GM13976 (cell line): ENCODE data around the gene WWC1.

Experiments used
- DNase-seq: peaks from one replicate; pipeline ENCODE4 v3.0.0; 2012; ENCODE audit warnings: low spot score
- in situ Hi-C: fragments of 300-500 bp; cut with MboI; formaldehyde crosslinking; loops from one replicate; pipeline ENCODE4 v1.12.0; 2022; ENCODE audit warnings: low sequenced_read_pairs, mixed read lengths, inconsistent platforms; ENCODE audit not compliant: unreplicated experiment
- TF ChIP-seq, protein P1 (sequence below): IDR thresholded peaks from 2 replicates; pipeline ENCODE4 v1.5.1; 2012; ENCODE audit warnings: borderline replicate concordance, mild to moderate bottlenecking; ENCODE audit not compliant: insufficient read depth; ENCODE audit errors: extremely low read depth, missing control alignments, control extremely low read depth

Gene WWC1

DNA sequence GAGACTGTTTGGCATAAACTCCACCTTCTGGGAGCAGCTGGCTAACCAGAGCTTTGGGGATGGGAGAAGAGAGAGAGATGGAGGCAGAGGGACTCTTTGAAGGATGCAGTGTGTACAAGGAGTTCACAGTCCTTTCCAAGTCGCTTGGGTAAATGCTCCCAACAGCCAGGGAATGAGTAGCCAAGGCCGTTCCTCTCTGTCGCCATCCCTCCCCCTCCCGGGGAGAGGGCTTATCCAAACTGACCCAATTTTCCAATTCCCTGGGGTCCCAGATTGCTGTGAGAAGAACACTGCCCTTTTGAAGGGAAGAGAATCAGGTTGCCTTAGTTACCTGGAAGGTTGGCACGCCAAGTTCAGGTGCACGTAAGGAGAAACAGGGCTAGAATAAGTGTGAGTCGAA lies 7.9 kb downstream of the WWC1 start:
- in situ Hi-C loops = no loop called here
- no peak for DNase-seq
- TF ChIP-seq, protein P1, sequence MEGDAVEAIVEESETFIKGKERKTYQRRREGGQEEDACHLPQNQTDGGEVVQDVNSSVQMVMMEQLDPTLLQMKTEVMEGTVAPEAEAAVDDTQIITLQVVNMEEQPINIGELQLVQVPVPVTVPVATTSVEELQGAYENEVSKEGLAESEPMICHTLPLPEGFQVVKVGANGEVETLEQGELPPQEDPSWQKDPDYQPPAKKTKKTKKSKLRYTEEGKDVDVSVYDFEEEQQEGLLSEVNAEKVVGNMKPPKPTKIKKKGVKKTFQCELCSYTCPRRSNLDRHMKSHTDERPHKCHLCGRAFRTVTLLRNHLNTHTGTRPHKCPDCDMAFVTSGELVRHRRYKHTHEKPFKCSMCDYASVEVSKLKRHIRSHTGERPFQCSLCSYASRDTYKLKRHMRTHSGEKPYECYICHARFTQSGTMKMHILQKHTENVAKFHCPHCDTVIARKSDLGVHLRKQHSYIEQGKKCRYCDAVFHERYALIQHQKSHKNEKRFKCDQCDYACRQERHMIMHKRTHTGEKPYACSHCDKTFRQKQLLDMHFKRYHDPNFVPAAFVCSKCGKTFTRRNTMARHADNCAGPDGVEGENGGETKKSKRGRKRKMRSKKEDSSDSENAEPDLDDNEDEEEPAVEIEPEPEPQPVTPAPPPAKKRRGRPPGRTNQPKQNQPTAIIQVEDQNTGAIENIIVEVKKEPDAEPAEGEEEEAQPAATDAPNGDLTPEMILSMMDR = no peak

DNA sequence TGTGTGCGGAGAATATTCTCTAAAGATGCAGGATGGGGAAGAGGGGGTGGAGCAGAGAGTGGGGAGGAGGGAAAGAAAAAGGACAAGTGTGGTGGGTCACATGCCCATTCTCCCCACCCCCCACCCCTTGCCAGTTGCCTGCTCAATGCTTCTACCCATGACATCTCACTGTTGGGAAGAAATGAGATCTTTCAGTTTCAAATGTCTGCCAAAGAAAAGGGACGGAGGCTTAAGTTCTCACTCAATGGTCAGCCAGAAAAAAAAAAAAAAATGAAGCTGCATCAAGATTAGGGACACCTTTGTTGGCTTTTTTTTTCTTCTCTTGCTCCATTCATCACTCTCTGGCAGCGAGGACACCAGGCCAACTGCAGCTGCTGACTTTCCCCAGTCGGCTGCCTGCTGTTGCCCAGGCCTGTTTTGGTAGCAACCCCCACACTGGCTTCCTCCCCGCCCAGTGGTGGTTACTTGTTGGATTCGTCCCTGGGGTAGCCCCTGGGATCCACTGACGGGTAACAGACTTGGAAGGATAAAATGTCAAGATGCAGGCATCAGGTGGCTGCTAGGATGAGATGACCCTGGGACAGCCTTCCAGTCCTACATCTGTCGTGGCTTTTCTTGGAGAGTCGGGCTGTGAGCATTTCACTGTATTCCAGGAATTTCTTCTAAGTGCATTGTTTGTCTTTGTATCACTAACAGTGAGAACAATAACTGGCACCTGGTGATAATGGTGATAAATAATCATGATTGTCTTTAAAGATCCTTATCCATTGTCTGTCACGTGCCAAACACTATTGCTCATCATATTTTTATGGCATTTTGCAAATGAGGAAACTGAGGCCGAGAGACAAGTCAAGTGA lies 9.1 kb downstream of the WWC1 start:
- TF ChIP-seq, protein P1 = no peak
- in situ Hi-C loops = no loop called here
- DNase-seq = no peak

GRCh38 chr5:168301593-168302390 lies 10.3 kb downstream of the WWC1 start:
- in situ Hi-C loops = no loop called here
- TF ChIP-seq, protein P1 = no peak
- no peak for DNase-seq

DNA sequence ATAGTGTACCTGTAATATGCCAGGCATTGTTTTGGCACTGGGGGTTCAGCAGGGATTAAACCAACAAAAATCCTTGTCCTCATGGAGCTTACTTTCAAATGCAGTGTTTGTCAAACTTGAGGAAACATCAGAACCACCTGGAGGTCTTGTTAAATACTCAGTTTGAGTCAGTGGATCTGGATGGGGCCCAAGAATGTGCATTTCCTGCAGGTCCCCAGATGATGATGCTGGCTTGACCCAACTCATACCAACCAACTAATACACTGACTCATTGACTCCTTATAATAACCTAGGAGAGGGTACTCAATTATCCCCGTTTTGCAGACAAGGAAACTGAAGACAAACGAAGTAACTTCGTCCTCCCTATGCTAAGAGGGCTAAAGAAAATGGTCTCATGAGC lies 11.3 kb downstream of the WWC1 start:
- DNase-seq = no peak
- TF ChIP-seq, protein P1 = no peak
- in situ Hi-C loops = no loop called here

- TF ChIP-seq, protein P1 = no peak
- in situ Hi-C loops = no loop called here
- no peak for DNase-seq
These were observed 12.1 kb downstream of the WWC1 start for GRCh38 chr5:168303393-168304025.

DNA sequence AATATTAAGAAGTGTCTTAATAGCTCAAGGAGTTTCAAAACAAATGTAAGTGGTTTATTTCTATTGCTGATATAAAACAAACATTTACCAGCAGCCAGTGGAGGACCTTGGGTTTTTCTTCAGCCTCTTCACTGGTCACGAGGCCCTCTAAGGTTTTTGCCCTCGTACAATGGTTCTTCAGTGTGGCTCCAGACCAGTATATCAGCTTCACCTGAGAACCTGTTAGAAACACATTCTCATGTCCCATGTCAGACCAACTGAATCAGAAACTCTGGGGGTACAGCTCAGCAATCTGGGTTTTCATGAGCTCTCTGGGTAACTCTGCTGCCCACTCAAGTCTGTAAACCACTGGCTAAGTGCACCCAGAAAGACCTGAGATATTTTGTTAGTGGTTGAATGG lies 12.9 kb downstream of the WWC1 start:
- in situ Hi-C loops = no loop called here
- TF ChIP-seq, protein P1 = no peak
- DNase-seq = no peak
